Ovary (tissue), 9 donors: Measurements from ENCODE around the gene CYB5R4. TPM values are rescaled to one million over a fixed set of nuclear protein-coding genes. Genes with fewer than 3 reads are reported as not detected.
"Not testable (repeated sequence)": the region's sequence is repeated elsewhere in the genome, so short reads cannot be mapped to it uniquely, and the experiment has no call there.

Experiments
- DNase-seq, 5 donors: peaks; one replicate each; pipeline ENCODE4 v3.0.0-alpha.2; 2019 to 2020
- H3K27ac ChIP-seq, 2 donors: fragments of 200-600 bp; one replicate each; pipeline versions ENCODE4 v1.5.1 to v1.8.0; 2019 to 2022
- H3K27me3 ChIP-seq: fragments of 200-600 bp; one replicate; pipeline ENCODE4 v1.8.0; 2022
- H3K36me3 ChIP-seq: fragments of 200-600 bp; sonication (generic); one replicate; pipeline ENCODE4 v1.5.1; 2019
- H3K4me1 ChIP-seq: one replicate; pipeline ENCODE4 v1.8.1; 2013; ENCODE audit warnings: mild to moderate bottlenecking, moderate library complexity; ENCODE audit not compliant: insufficient read depth
- H3K4me3 ChIP-seq: fragments of 200-600 bp; sonication (generic); one replicate; pipeline ENCODE4 v1.5.1; 2017
- H3K9me3 ChIP-seq, 2 donors: fragments of 200-600 bp in 1 of 2; sonication (generic) in 1 of 2; one replicate each; pipeline versions ENCODE4 v1.5.1 to v1.8.1; 2013 to 2019; ENCODE audit warnings: mild to moderate bottlenecking in 1 of 2, moderate library complexity in 1 of 2
- EP300 ChIP-seq: sonication (generic); formaldehyde crosslinking; IDR thresholded peaks from one replicate; pipeline ENCODE4 v1.6.1; 2017; ENCODE audit warnings: antibody characterized with exemption
- POLR2A ChIP-seq: fragments of 450-650 bp; IDR thresholded peaks from one replicate; pipeline ENCODE4 v1.6.1; 2017; ENCODE audit warnings: antibody characterized with exemption, mild to moderate bottlenecking, moderate library complexity
- WGBS, 3 donors: extraction: QIAGEN DNeasy Blood & Tissue Kit in 1 of 3; methylation state at CpG; one replicate each; pipeline versions ENCODE4 v1.1.5 to v1.1.7; 2013 to 2017; 5-methylcytosine and 5-hydroxymethylcytosine counted together
- intact Hi-C, 4 donors: fragments of 100-400 bp; cut with DNase I; formaldehyde crosslinking; loops; one replicate each; pipeline versions ENCODE4 v1.11.0 to v1.15.1; 2022 to 2023
- polyA plus RNA-seq, 2 donors: library from polyadenylated mRNA; stranded (reverse); fragments of 200-250 nt in 1 of 2; fragments of 350-450 nt in 1 of 2; fragmentation: Illumina TruSeq in 1 of 2; extraction: RNeasy Lipid Tissue Mini Kit (QIAGEN cat#74804) in 1 of 2; gene quantifications; one replicate each; pipeline ENCODE4 v1.2.3, GENCODE V29; 2013 to 2014
- total RNA-seq, 7 donors: library from RNA; depleted of rRNA in 2 of 7; stranded (reverse); fragments of >200 nt in 2 of 7; fragmentation: NEBNext Ultra II Directional in 3 of 7; extraction: Animal tissue kit (Norgen Biotek cat#: 25700) in 3 of 7; gene quantifications; one replicate each; pipeline versions ENCODE4 v1.1.0 to v1.2.4, GENCODE V29; 2016 to 2023
- TF ChIP-seq, protein P1 (sequence below), 3 donors: fragments of 450-650 bp in 2 of 3; fragments of 200-600 bp in 1 of 3; IDR thresholded peaks; one replicate each; pipeline versions ENCODE4 v1.5.1 to v1.8.0; 2016 to 2022; ENCODE audit warnings: antibody characterized with exemption in 3 of 3, mild to moderate bottlenecking in 1 of 3
- donor health status: DM: no; HTN: no; CAD: no; lungs with moderate emphysema.
- donor health status: DM: no; HTN: no; CAD: no.
- donor health status: Bipolar disorder and iron deficiency.
- donor health status: DM: yes; HTN: yes; CAD: no.
- donor health status: DM: no; HTN: no; CAD: no.
- donor health status: DM: yes; HTN: yes; CAD: no.

CYB5R4 gene
- total and polyA plus RNA-seq, 9 donors = 2.0 to 12.2 (median 8.9) TPM

DNA sequence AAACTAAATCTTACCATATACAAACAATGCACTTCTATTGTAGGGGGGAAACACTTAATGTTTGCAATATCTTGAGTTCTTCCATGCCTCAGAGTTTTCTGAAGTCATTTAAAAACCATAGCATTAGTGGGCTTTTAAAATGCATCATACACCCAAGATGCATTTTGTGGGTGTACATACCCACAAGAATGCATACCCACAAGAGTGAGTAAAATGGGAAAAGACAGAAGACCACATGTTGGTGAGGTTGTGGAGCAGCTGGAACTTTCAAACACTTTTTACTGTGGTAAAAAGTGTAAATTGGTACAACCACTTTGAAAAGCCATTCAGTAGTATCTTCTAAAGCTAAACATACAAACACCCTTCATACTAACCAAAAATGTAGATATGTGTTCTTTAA, 57.5 kb downstream of the CYB5R4 start:
- H3K4me1 ChIP-seq = no peaks in the 10 kb centered on the region
- no peaks in the 10 kb centered on the region for H3K9me3 ChIP-seq
- H3K36me3 ChIP-seq = no peaks in the 10 kb centered on the region
- no peak overlapping the region for H3K27ac ChIP-seq
- H3K4me3 ChIP-seq = no peak overlapping the region
- no peak for TF ChIP-seq EP300
- TF ChIP-seq, protein P1, sequence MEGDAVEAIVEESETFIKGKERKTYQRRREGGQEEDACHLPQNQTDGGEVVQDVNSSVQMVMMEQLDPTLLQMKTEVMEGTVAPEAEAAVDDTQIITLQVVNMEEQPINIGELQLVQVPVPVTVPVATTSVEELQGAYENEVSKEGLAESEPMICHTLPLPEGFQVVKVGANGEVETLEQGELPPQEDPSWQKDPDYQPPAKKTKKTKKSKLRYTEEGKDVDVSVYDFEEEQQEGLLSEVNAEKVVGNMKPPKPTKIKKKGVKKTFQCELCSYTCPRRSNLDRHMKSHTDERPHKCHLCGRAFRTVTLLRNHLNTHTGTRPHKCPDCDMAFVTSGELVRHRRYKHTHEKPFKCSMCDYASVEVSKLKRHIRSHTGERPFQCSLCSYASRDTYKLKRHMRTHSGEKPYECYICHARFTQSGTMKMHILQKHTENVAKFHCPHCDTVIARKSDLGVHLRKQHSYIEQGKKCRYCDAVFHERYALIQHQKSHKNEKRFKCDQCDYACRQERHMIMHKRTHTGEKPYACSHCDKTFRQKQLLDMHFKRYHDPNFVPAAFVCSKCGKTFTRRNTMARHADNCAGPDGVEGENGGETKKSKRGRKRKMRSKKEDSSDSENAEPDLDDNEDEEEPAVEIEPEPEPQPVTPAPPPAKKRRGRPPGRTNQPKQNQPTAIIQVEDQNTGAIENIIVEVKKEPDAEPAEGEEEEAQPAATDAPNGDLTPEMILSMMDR (IDR thresholded peaks at IDR 0.05) = no peak
- TF ChIP-seq POLR2A = no peak
- intact Hi-C loops = no loop called here
- no peaks in the 10 kb centered on the region for H3K27me3 ChIP-seq
- no peak for DNase-seq

DNA sequence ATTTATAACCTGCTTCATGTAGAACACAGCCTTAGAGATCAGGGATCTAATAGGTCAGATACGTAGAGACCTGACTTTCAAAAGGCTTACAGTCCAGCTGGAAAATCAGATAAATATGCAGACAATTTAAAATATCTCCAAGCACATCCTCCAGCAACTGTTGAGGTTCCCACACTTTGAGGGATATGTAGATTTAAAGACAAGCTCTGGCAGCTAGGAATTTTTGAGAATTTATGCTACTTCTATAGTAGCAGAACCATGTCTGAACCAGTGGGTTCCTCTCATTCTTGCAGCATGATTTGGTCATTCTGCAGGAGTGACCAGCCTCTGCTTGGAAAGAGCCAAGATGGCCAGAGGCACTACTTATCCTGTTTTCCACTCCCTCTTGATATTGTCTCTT, 60.5 kb downstream of the CYB5R4 start:
- DNase-seq = no peak
- TF ChIP-seq POLR2A (no peak), EP300 (no peak)
- TF ChIP-seq, protein P1 (IDR thresholded peaks at IDR 0.05) = no peak
- WGBS, 3 donors = 94 to 100% (median 97%) methylated on average over 1 of the region's 1 CpG
- H3K27ac ChIP-seq = no peak overlapping the region
- intact Hi-C loops = no loop called here
- H3K4me1 ChIP-seq = no peaks in the 10 kb centered on the region
- no peaks in the 10 kb centered on the region for H3K36me3 ChIP-seq
- no peak overlapping the region for H3K4me3 ChIP-seq
- no peaks in the 10 kb centered on the region for H3K9me3 ChIP-seq
- H3K27me3 ChIP-seq = no peaks in the 10 kb centered on the region

DNA sequence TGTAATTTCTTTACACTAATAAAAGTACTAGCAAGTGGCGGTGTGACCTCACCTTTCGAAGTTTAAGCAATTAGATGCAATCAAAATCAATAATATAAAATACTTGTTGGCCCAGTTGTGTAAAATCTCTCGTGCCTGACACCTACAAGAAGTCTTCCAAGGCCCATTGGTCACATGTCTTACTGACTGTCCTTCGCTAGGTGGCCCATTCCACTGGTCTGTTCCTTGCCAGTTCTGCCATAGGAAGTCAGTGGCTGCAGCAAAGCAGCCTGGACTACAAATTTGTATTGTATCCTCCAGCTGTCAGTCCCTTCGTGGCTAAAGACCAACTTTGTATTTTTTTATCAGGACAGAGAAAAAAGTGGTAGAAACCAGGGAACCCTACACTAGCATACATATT, 61.8 kb downstream of the CYB5R4 start:
- Histone ChIP-seq H3K9me3 (no peaks in the 10 kb centered on the region), H3K4me3 (no peak overlapping the region), H3K4me1 (no peaks in the 10 kb centered on the region), H3K27ac (no peak overlapping the region), H3K27me3 (no peaks in the 10 kb centered on the region), H3K36me3 (no peaks in the 10 kb centered on the region)
- no peak for DNase-seq
- TF ChIP-seq, protein P1 (IDR thresholded peaks at IDR 0.05) = no peak
- TF ChIP-seq EP300 = no peak
- TF ChIP-seq POLR2A = no peak
- intact Hi-C loops = no loop called here
- WGBS, 3 donors = 89 to 94% (median 93%) methylated on average over 5 of the region's 5 CpGs

DNA sequence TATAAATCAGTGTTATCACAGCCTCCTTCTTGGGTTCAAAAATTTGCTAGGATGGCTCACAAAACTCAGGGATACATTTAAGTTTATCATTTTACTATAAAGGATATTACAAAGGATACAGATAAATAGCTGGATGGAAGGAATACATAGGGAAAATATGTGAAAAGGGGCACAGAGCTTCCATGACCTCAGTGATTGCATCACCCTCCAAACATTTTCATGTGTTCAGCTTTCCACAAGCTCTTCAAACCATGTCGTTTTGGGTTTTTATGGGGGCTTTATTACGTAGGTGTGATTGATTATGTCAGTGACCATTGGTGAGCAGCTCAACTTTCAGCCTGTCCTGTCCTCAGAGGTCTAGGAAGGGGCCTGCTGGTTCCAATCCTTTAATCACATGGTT, 68.0 kb downstream of the CYB5R4 start:
- no peaks in the 10 kb centered on the region for H3K4me1 ChIP-seq
- H3K36me3 ChIP-seq = no peaks in the 10 kb centered on the region
- TF ChIP-seq, protein P1 (IDR thresholded peaks at IDR 0.05) = no peak
- TF ChIP-seq POLR2A (no peak), EP300 (no peak)
- no peak overlapping the region for H3K4me3 ChIP-seq
- no peak for DNase-seq
- no peaks in the 10 kb centered on the region for H3K9me3 ChIP-seq
- no peak overlapping the region for H3K27ac ChIP-seq
- H3K27me3 ChIP-seq = no peaks in the 10 kb centered on the region
- intact Hi-C loops = no loop called here
- 56 to 58% (median 56%) methylated on average over 2 of the region's 2 CpGs for WGBS, 3 donors

DNA sequence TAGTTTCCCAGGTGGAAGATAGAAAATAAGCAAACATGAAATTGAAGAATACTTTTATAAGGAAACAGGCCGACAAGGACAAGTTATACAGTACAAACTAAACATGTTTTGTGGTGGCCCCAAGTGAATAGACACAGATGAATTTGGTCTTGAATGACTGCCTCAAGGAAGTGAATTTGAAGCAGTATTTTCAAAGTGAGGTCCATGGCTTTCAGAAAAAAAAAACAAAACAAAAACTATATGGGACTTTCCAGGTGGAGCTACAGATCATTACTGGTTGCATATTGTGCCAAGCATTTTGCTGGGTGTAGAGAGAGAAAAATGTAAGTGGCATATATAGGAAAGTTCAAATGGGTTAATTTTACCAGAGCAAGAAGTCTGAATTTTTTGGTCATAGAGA, 68.8 kb downstream of the CYB5R4 start:
- Histone ChIP-seq H3K4me3 (no peak overlapping the region), H3K4me1 (no peaks in the 10 kb centered on the region), H3K27me3 (no peaks in the 10 kb centered on the region), H3K36me3 (no peaks in the 10 kb centered on the region), H3K27ac (no peak overlapping the region), H3K9me3 (no peaks in the 10 kb centered on the region)
- intact Hi-C loops = no loop called here
- 93 to 98% (median 98%) methylated on average over 1 of the region's 1 CpG for WGBS, 3 donors
- no peak for DNase-seq
- TF ChIP-seq EP300 (no peak), POLR2A (no peak)
- TF ChIP-seq, protein P1 (IDR thresholded peaks at IDR 0.05) = no peak

DNA sequence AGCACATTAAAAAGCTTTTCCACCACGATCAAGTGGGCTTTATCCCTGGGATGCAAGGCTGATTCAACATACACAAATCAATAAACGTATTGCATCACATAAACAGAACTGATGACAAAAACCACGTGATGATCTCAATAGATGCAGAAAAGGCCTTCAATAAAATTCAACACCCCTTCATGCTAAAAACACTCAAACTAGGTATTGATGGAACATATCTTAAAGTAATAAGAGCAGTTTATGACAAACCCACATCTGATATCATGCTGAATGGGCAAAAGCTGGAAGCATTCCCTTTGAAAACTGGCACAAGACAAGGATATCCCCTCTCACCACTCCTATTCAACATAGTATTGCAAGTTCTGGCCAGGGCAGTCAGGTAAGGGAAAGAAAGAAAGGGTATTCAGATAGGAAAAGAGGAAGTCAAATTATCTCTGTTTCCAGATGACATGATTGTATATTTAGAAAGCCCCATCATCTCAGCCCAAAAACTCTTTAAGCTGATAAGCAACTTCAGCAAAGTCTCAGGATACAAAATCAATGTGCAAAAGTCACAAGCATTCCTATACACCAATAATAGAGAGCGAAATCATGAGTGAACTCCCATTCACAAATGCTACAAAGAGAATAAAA, 86.8 kb downstream of the CYB5R4 start:
- 94 to 96% (median 95%) methylated on average over 4 of the region's 4 CpGs for WGBS, 3 donors
- not testable (repeated sequence) for DNase-seq

DNA sequence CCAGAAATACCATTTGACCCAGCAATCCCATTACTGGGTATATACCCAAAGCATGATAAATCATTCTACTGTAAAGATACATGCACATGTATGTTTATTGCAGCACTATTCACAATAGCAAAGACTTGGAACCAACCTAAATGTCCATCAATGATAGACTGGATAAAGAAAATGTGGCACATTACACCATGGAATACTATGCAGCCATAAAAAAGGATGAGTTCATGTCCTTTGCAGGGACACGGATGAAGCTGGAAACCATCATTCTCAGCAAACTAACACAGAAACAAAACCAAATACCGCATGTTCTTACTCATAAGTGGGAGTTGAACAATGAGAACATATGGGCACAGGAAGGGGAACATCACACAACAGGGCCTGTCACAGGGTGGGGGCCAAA, 88.5 kb downstream of the CYB5R4 start:
- H3K4me1 ChIP-seq, H3K9me3 ChIP-seq, DNase-seq, H3K4me3 ChIP-seq, H3K36me3 ChIP-seq, H3K27me3 ChIP-seq, H3K27ac ChIP-seq, intact Hi-C loops: not testable (repeated sequence)
- WGBS, 3 donors = 87 to 96% (median 91%) methylated on average over 2 of the region's 2 CpGs

More for the DNA sequence above, 86.8 kb downstream of the CYB5R4 start:
- H3K27me3 ChIP-seq, H3K27ac ChIP-seq, intact Hi-C loops, H3K4me3 ChIP-seq, H3K36me3 ChIP-seq, H3K4me1 ChIP-seq, H3K9me3 ChIP-seq: not testable (repeated sequence)
